Endometrial microvascular endothelial cells (primary cell): ENCODE results near the gene MACC1. TPM values are rescaled to one million over a fixed set of nuclear protein-coding genes. Genes with fewer than 3 reads are reported as not detected.

Experiments used
- in situ Hi-C: cut with HindIII; loops from 2 replicates; pipeline ENCODE4 v1.10.0; 2017; ENCODE audit warnings: low sequenced_read_pairs, low pct_unique_long_range_greater_than_20kb; ENCODE audit errors: inconsistent ontology term
- total RNA-seq: library from RNA; depleted of rRNA; stranded (reverse); fragments of >200 nt; gene quantifications from one replicate; pipeline ENCODE4 v1.2.3, GENCODE V29; 2015; ENCODE audit errors: inconsistent ontology term

The MACC1 gene
- total RNA-seq, 1 donor from 2014 or later = not detected

- in situ Hi-C loops = no loop called here
Measured at GRCh38 chr7:20116869-20117268, 100.3 kb downstream of the MACC1 start.

- in situ Hi-C loops = no loop called here
Measured at GRCh38 chr7:20114468-20114867, 102.7 kb downstream of the MACC1 start.

GRCh38 chr7:20113427-20114027 is 103.7 kb downstream of the MACC1 start:
- in situ Hi-C loops = no loop called here

DNA sequence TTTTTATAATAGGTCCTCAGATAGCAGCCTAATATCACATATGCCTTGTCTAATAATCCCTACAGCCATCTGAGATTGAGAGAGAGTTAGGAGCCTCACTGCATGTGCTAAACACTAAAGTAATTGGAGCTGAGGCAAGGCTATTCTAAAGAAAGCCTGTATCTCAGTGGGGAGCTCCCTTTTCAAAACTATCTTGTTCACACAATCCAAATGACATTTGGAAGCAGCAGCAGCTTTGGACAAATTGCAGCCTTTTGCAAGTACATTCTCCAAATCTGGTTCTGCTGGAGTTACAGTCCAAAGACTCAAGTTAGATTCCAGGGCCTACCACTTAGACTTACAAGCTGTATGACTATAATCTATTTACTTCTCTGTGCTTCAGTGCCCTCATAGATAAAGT is 104.5 kb downstream of the MACC1 start:
- in situ Hi-C loops = no loop called here

DNA sequence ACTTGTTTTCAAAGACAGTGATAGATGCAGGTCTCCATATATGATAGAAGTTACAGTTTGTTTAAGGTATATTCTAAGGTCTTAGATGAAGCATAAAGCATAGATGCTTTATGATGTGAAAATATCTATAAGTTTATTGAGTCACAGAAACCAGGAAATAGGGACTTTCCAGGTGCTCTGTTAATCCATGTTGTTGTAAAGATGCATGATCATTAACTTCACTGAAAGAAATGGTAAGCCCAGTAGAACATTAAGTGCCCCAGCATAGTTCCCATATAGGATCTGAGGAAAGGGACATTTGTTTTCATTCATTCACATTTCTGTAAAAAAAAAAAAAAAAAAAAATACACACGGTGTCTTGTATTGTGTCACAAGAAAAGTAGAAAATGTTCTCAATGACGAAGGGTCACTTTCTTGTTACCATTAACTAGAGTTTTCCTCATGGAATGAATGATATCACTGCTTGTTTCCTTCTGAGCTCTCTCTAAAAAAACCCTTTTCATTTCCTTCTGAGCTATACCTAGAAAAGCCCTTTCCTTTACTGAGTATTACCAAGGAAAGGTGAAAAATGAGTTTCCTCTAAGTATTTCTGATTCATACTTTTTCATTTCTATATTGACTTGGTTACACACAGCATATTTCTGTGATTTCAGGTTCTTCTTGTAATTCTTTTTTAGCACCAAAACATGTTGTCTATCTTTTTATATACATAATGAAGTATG is 105.2 kb downstream of the MACC1 start:
- in situ Hi-C loops = no loop called here

DNA sequence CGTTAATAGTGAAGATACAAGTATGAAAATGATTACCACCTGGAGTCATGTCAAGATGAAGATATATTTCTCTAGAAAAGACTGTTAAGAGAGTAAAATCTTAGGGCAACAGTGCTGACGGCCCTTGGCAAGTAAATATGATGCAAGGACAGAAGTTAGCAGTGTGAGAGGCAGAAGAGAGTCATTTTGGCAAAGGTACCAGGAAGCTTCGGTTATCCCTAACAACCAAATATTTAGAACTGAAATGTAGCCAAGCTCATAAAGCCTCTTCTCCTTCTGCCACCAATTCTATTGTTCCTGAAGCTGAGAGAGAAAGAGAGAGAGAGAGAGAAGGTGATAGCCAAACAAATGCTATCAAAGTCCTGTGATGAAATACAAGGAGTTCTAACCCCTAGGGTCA is 109.6 kb downstream of the MACC1 start:
- in situ Hi-C loops = no loop called here

DNA sequence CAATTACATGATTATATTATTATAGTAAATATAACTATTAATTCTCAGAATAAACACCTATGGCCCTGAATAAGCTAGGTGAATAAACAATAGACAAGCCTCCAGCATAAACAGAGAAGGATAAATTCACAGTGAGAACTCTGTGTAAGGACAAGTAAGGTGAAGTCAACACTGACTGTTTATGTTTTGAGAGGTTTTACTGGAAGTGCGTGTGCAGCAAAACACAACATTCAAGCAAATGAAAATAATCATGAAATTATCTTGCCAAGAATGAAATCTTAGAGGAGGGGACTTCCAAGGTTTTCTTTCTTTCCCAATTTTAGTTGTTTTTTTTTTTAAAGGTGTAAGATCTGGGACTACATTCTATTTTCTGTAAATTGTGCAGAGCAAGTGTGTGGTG is 112.5 kb downstream of the MACC1 start:
- in situ Hi-C loops = no loop called here

- in situ Hi-C loops = no loop called here
Measured at GRCh38 chr7:20102982-20103381, 114.2 kb downstream of the MACC1 start.

GRCh38 chr7:20095862-20096261 is 121.3 kb downstream of the MACC1 start:
- in situ Hi-C loops = no loop called here

GRCh38 chr7:20095436-20095835 is 121.7 kb downstream of the MACC1 start:
- in situ Hi-C loops = no loop called here

- in situ Hi-C loops = no loop called here
Measured at GRCh38 chr7:20089431-20089830, 127.8 kb downstream of the MACC1 start.

GRCh38 chr7:20085086-20085485 is 132.1 kb downstream of the MACC1 start:
- in situ Hi-C loops = no loop called here

Other genes with a start within 250 kb of the MACC1 start
- not detected for gene ITGB8, start 113.5 kb upstream of the MACC1 start, total RNA-seq